22Rv1 (cell line): Measurements from ENCODE around the gene ZNF212.
A peak's percentile ranks its signal among the peaks of the same experiment; 100 is the strongest.
"Not testable (repeated sequence)": the region's sequence is repeated elsewhere in the genome, so short reads cannot be mapped to it uniquely, and the experiment has no call there.

Experiments
- H3K27ac ChIP-seq: fragments of 450-650 bp; 2 replicates; pipeline ENCODE4 v1.5.1; 2017
- CTCF ChIP-seq: fragments of 450-650 bp; IDR thresholded peaks from 2 replicates; pipeline ENCODE4 v1.5.1; 2017; ENCODE audit warnings: mild to moderate bottlenecking
- ZFX ChIP-seq: fragments of 450-650 bp; IDR thresholded peaks from 2 replicates; pipeline ENCODE4 v1.6.1; 2017; ENCODE audit warnings: antibody characterized with exemption, borderline replicate concordance

ZNF212 gene

GRCh38 chr7:149229526-149229925 is 9.9 kb upstream of the ZNF212 start:
- peak overlapping the region; percentile 7; the same call in 1 of the 2 replicates for H3K27ac ChIP-seq
- no peak for TF ChIP-seq ZFX
- no peak for TF ChIP-seq CTCF

- no peak for TF ChIP-seq CTCF
- no peak for TF ChIP-seq ZFX
- H3K27ac ChIP-seq: no peak overlapping the region
Measured at GRCh38 chr7:149232362-149232761, 7.1 kb upstream of the ZNF212 start.

- H3K27ac ChIP-seq: not testable (repeated sequence)
Measured at GRCh38 chr7:149233655-149234204, 5.7 kb upstream of the ZNF212 start.

- H3K27ac ChIP-seq: no peak overlapping the region
- TF ChIP-seq ZFX (no peak), CTCF (no peak)
Measured at GRCh38 chr7:149237502-149237901, 1.9 kb upstream of the ZNF212 start.

- no peak overlapping the region for H3K27ac ChIP-seq
- no peak for TF ChIP-seq ZFX
- TF ChIP-seq CTCF: no peak
Measured at GRCh38 chr7:149238051-149238450, 1.4 kb upstream of the ZNF212 start.

GRCh38 chr7:149240637-149241036 is 1.2 kb downstream of the ZNF212 start:
- TF ChIP-seq ZFX: no peak
- no peak for TF ChIP-seq CTCF
- no peak overlapping the region for H3K27ac ChIP-seq

- no peak overlapping the region for H3K27ac ChIP-seq
- TF ChIP-seq CTCF (no peak), ZFX (no peak)
Measured at GRCh38 chr7:149241696-149242095, 2.2 kb downstream of the ZNF212 start.

- no peak overlapping the region for H3K27ac ChIP-seq
- TF ChIP-seq ZFX (no peak), CTCF (no peak)
Measured at GRCh38 chr7:149245244-149245643, 5.8 kb downstream of the ZNF212 start.
